HG03064 (cell line): Measurements from ENCODE around the gene LHFPL2.
A peak's percentile ranks its signal among the peaks of the same experiment; 100 is the strongest.

ENCODE experiments used
- ATAC-seq: cut with Tn5 transposase; IDR thresholded peaks from one replicate; pipeline ENCODE4 v1.9.1; 2021; ENCODE audit warnings: low read depth; ENCODE audit not compliant: unreplicated experiment

The LHFPL2 gene

DNA sequence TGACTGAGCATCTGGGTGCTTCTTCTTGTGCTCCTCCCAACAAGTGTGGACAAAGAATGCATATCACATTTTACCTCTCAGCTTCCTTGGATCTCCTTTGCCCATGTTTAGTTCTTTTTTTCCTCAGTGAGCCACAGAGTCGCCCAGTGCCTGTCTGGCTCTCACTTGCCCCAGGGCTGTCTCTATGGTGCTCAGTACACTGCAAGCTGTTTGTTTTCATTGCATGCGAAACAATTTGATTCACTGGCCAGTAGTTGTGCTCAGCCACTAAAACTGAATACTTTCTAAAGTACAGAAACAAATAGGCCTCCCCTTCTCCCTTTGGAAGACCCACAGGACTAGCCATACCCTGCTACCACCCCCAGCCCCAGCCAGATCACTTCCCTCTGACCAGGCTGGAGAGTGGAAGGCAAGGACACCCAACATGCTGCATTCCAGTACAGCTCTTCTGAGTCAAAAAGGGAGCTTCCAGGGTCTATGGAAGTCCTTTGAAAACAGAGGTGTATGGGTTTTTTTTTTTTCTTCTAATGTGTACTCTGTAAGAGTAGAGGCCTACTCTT lies 3.8 kb downstream of the LHFPL2 start:
- ATAC-seq, result no peak

DNA sequence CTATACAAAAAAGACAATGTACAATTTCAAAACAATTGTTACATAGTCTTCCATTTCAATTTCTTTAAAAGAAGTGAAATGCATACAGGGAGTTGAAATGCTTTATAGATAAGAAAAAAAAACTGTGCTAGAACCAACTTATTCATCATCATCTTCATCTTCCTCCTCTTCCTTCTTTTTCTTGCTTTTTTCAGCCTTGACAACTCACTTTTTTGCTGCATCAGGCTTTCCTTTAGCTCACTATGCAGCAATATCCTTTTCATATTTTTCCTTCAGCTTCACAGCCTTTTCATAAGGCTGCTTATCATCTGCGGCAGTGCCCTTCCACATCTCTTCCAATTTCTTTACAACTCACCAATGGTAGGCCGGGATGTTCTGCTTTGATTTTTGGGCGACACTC lies 4.4 kb downstream of the LHFPL2 start:
- ATAC-seq, result no peak

DNA sequence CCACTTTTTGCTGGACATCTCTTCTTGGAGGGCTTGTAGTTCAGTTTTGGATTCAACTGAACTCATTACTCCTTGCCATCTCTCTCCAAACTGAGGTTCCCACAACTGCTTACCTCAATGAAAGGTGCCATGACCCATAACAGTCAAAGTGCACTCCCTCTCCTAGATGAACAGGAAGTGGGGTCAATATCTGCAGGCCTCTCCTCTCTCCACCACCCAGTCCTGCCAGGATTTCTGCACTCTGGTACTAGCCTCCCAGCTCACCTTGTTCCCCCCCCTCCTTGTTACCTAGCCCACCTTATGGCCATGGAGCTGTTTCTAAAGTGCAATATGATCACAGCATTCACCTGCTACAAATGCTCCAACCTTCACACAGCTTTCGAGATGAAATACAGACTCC lies 5.9 kb downstream of the LHFPL2 start:
- ATAC-seq, result no peak

DNA sequence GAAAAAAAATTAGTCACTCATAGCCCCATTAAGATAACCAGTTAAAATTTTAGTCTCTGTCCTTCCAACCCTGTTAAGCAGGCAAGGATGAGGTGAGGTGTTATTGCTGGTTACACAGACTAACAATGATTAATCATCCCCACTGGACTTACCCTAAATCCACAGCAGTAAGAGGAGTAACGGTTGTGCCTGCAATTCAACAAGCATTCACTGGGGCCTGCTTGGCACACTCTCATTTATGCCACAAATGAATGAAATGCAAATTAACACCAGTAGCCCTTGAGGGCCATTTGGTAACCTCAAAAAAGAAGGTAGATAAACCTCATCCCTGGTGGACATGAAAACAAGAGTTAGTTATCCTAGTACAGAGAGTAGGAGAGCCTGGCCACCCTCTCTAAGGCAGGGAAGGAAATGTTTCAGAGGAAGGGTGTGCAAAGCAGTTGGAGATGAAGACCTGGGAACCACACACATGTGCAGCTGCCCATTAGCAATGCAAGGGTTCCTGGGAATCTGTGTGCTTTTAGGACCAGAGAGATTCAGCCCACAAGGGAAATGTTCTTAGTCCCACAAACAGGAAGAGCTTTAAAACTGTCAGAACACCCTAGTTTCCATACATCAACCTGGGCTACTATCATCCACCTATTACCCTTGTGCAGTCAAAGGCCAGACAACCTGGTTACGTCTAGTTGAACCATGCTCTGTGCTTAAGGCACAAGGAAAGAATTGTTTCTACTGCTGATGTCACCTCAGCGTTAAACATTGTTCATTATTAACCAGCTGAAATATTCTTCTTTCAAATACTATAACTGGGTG lies 7.7 kb downstream of the LHFPL2 start:
- peak; percentile 61 for ATAC-seq

DNA sequence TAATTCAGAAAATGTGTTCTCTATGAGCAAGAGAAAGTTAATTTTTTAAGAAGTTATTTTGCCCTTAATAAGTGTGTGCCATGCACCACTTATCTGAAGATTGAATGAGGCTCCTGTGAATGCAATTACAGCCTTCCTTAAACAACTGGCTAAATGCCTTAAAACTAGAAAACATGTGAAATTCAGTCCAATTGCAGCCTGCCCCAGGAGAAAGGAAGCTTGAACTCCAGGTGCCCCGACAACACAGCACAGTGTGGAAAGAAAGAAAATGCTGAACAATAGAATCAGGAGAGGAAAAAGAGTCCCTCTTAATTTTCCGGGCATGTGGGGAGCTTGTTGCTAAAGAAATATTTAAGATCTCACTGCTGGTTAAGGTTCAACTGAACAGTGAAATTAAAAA lies 8.8 kb downstream of the LHFPL2 start:
- no peak for ATAC-seq

DNA sequence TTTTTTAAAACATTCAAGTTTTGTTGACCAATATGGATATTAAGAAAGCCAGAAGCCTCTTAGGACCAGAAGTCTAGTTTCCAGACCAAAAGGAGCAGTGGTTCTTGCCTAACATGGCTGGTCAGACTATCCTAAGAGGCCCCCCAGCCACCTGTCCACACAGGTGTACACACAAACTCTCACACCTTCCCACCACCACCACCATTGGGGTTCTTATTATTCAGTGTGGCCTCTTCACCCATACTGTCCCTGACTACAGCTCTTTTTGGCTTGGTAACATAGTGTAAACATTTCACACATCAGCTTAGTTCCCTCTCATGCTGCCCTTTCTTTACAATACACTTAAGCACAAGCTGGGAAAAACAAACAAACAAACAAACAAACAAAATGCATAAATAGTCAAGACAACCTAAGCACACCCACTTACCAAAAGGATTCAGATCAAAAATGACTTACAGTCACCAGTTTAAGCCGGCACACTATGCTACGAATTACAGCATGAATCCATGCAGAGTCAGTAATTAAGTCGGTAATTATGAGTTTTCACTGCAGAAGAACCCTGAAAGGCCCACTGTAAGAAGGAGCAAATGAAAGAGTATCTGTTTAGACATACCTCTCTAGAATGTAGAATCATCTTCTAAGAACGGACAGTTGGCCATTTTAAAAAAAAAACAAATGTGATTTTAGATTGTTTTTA lies 9.5 kb downstream of the LHFPL2 start:
- ATAC-seq, result no peak

DNA sequence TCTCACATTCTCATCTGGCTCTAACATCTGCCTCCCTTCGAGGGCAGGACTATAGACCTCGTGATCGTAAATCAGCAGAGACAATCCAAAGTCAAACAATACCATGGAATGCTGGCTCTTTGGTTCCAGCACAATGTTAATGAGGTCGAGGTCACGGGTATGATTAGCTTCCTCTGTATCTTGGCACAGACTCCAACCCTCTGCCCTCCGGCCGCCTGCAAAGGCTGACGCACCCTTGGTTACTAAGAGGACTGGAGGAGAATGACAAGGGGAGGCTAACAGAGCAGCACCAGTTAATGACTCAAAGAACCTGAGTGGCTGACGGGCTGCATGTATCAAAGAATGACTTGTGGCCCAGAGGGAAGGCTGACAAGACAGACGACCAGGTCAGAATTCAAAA lies 10.1 kb downstream of the LHFPL2 start:
- no peak for ATAC-seq

DNA sequence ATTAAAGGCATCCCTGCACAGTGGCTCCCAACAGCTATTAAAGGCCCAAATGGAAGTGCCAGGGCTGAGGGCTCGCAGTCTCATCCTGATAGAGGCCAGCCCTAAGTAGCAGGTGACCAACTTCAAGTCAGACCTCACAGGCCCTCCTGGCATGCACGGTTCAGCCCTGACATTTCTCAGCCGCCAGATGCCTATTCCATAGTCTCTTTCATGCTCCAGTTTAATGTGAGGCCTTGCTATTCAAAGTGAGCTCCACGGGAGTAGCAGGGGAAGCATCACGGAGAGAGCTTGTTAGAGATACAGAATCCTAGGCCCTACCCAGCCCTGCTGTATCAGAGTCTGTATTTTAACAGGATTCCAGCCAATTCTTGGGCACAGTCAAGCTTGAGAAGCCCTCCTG lies 11.1 kb downstream of the LHFPL2 start:
- ATAC-seq, result no peak

DNA sequence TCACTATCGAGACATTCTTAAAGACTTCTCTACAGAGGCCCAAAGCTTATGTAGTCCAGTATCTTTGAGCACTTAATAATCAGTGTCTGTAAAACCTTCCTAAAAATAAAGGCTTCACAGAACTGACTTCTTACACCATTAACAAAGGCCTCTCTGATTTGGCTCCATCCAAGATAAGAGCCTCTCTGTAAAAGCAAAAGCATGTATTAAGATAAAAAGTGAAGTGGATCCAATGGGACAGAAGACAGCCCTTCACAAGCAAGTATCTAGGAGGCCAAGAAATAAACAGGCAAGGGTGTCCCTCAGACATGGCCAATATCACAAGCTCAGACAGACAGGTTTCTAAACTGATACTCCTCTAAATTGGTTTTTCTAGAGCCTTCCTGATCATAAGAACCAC lies 11.9 kb downstream of the LHFPL2 start:
- ATAC-seq, result no peak

DNA sequence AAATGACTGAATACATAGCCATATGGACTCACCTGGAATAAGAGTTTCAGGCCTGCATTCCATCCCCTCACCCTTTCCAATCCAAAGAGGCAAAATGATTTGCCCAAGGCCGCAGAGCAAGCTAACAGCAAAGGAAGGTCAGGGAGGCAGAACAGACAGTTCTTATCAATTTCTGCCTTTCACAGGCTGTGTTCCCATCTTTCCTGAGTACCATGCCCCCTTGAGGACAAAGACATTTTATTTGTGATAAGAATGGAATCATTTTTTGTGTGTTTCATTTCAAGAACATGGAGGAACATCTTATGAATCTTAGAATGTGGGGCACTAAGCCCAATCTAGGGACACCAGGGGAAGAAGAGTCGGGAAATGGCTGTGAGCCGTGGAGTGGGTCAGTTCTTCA lies 13.9 kb downstream of the LHFPL2 start:
- no peak for ATAC-seq

DNA sequence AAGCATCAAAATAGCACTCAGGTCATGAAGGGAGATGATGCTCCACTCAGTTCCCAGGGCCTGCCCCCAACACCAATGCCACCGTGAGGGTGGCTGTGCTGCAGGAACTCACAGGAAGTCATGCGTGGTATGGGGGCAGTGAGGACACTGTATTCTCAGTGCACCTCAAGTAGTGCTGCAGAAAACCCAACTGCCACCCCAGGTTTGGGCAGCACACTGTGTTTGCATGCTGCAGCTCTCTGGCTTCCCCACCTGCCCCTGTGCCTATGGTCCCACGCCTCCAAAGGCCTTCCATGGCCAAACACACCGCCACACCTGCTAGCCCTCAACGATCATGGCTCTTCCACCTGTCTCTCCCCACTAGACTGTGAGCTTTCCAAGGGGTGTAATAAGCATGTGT lies 14.3 kb downstream of the LHFPL2 start:
- ATAC-seq, result no peak

DNA sequence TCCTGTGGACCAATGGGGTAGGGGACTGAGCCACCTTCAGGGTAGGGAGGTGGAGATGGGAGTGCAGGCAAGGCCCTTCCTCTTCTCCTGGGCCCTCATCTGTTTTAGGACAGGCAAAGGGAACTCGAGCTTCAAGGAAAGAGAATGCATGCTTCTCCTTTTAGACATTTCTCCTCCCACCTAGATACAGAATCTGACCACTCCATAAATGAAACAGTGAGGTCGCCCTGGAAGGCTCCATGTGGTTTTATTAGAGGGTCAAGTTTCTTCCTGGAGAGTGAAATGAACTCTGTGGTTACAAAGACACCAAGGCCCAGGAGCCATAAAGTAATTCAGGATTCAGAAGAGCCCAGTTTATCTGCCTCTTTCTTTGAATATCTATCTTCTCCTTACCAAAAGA lies 14.9 kb downstream of the LHFPL2 start:
- no peak for ATAC-seq

DNA sequence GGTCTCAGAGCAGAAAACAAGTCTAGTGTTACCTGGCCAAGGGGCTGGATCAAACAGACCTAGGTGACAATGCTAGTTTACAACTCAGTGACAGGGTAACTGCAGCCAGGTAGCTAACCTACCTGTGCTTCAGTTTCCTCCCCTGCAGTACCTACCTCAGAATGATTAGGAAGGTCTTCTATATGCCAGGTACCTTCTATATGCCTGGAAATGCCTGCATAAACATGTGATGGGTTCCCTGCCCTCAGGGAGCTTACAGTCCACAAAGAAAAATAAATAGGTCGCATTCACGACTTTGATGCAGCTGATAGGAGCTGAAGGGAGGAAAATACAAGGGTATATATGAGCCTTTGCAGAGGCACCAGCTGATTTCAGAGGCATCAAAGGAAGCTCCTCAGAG lies 16.1 kb downstream of the LHFPL2 start:
- no peak for ATAC-seq

DNA sequence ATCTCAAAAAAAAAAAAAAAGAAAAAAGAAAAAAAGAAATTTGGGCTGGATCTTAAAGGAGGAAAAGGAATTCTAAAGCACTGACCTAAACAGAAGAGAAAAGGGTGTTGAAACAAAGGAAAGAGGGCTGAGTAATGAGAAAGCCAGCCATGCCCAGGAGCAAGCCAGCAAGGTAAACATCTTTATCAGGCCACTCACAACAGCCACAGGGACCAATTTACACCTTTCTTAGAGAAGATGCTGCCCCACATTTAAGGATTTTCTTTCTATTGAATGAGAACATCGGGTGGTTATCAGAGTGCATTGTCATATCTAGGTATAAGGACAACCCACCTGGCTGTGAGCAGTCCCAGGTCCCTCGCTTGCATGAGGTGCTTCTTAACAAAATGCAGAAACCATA lies 16.6 kb downstream of the LHFPL2 start:
- ATAC-seq, result no peak

DNA sequence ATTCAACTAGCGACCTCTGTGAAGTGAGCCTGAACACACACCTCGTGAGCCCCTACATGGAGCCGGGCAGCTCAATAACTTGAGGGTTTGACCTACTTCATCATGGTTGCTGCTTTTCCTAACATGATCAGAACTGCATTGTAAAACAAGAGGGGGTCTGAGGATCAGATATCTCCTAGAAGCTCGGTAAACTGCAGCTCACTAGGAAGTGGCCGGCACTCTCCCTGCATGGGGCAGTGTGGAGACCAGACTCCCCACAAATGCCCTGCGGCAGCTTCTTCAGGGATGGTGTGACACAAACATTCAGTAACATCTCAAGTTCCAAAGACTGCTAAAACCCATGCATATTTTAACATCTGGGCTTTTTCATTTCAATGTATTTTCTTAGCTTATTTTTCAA lies 18.5 kb downstream of the LHFPL2 start:
- ATAC-seq, result no peak

DNA sequence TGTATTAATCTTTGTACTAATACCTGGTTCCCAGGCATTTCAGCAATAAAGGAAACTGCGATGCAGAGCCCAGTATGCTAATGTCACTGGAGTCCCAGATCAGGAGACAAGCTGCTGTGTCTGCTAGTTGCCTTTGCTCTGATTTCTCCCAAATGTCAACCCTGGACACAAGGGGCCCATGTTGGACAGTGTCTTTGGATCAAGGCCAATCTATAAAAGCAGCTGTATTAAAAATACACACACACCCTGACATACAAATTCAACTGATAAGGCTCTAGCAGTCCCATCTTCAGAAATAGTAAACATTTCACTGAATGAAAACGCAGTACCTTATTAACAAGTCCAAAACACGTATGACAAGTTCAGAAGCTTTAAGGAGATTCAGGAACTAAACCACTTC lies 18.9 kb downstream of the LHFPL2 start:
- no peak for ATAC-seq

DNA sequence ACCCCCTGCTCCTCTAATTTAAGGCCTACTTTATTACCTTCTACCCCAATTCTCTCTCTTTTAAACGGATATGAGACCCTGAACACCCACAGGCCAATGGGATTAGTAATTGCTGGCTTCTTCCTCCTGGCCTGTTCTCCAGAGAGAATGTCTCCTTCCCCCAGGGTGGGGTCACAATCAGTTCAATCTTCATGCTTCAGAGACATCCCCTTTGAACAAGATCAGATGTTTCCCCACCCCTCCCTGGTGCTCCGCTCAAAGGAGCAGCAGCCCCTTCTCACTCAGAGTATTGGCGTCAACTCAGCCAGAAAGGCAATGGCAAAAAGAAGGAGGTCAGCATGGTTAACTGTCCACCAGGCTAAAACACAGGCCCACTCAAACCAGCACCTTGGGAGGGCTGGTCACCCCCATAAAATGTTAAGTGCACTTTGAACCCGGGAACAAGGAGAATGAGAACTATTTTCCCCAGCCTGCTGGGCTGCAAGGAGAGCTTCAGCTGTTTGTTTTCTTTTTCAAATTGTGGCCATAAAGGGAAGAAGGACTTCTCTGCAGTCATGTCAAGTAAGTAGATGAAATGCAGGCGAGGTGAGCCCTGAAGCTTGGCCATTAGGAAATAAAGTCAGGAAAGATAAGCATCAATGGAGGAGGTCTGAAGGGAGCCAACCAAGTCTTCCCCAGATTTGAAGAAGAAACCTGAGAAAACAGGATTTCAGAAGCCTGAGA lies 20.1 kb downstream of the LHFPL2 start:
- no peak for ATAC-seq

DNA sequence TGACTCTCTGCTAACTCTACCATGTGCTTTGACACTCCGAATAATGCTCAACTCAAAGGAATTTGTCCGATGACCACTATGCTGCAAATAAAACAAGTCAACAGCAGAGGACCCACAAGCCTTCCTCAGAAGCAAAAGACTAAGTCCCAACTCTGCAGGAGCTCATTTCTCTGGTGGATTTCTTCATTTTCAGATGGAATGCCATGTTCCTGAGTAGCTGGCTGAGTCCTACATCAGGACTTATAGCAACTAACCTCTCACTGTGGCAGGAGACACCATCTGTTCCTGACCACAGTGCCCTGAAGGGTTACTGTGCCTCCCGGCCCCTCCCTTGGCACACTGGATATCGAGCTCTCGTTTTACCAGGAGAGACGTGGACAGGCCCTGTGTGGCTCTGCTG lies 20.8 kb downstream of the LHFPL2 start:
- ATAC-seq, result no peak

DNA sequence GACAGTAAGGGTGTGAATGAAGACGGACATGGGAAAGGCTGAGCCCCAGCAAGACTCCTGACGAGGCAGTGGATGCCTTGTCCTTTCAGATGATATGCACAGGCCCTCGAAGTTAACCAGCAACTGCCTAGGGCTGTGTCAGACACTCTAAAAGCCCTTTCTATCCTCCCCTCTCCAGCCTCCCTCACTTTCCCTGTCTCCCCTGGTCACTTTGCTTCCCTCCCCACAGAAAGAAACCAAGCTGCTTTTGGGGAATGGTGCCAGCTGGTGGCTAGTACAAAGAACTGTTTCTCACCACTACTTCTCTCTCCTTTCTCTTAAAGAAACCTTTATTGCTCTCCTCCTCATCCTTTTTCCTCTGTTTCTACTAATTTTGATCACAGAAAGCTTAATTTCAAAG lies 21.4 kb downstream of the LHFPL2 start:
- no peak for ATAC-seq

DNA sequence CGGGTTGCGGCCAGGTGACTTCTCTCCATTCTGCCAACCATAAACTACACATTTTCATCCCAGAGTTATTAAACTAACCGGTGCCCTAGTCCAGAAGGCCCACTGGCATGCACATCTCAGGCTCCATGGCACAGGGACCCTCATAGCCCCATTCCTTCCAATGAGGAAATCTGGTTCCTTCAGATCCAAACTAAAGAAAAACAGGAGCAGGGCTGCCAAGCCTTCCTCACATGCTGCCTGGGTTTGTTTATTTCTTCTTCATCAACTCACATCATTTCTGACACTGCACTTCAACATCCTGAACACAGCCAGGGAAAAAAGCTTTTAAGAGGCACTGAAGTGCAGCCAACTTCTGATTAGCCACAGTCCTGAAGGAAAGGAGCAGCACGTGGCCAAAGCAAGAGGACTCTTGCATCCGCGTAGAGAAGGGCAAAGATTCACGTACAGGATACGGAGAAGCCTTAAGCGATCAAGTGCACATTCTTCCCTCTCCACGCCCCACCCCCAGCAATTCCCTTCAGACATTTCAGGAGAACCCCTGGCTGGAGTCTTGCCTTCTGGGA lies 22.5 kb downstream of the LHFPL2 start:
- no peak for ATAC-seq

DNA sequence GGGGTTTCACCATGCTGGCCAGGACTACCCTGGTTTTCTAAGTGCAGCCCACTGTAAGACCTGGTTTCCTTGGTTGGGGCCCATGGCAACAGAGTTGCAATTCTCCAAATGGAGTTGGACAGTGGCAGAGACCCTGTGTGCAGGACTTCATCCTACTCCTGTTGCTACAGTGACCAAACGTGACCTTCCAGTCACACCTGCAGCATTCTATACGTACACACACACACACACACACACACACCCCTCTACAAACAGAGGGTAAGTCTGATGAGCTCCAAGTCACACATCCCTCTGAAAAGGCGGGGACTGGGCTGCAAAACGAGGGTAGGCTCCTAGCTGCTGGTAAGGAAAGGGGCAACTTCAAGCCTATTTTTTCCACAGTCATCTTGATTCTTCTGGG lies 23.6 kb downstream of the LHFPL2 start:
- no peak for ATAC-seq
